Measurements from ENCODE around the gene INHBB.
"Not testable (repeated sequence)": the region's sequence is repeated elsewhere in the genome, so short reads cannot be mapped to it uniquely, and the experiment has no call there.

INHBB gene

DNA sequence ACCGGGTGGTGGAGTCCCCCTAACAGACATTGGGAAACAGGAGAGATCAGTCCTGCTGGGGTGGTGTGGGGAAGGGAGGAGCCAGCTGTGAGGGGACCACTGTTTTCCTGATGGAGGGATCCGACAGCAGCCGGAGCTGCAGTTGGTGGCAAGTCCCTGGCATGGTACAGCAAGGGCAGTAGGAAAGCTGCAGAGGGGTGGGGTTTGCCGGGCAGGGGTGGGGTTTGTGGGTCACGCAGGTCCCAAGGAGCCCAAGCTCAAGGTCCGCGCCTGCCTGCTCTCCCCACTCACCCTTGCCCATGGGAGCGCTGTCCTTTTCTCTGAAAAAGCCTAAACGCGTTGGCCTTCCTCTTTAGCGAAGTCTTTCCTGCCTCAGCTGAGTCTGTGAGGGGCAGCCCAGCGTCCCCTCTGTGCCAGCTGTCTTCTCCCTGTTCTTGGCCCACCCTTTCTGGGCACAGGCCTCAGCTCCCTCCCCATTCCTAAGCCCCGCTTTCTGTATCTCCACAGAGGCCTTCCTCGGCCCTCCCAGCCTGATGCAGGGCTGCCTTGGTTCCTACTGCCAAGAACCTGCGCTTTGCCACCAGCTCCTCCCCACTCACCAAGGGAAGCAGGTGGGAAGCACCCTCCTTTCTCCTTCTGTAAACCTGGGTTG lies 29.3 kb upstream of the INHBB start:
- DNase-seq (ENCODE audit: low read depth), result no peak

DNA sequence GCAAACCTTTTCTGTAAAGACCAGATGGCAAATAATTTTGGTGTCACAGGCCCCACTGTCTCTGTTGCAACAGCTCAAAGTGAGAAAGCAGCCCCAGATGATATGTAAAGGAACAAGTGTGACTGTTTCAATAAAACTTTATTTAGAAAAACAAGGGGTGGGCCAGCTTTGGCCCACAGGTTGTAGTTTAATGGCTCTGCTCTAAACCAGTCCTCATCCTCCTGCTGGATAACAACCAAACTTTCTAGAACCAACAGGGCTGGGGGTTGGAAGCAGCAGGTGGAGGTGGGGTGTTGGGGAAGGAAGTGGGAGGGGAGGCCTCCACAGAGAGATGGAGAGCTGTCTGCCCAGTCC lies 28.8 kb upstream of the INHBB start:
- DNase-seq (ENCODE audit: low read depth), result no peak

DNA sequence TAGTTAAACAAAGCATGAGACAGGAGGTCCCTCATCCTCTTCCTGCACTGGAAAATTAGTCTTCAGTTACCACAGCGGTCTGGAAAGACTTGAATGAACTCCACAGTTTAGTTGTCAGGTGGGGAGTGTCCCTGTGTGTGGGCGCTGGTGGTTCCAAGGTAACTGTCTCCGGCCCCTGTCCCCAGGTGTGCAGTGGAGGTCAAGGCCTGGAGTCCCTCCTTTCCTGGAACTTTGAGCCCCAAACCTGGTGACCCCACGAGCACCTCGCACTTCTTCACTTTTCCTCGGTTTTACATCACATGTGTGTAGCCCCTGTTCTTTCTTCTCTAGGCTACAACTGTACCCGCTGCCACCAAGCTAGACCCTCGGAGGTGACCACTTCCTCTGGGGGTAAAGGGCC lies 28.0 kb upstream of the INHBB start:
- no peak for DNase-seq (ENCODE audit: low read depth)

DNA sequence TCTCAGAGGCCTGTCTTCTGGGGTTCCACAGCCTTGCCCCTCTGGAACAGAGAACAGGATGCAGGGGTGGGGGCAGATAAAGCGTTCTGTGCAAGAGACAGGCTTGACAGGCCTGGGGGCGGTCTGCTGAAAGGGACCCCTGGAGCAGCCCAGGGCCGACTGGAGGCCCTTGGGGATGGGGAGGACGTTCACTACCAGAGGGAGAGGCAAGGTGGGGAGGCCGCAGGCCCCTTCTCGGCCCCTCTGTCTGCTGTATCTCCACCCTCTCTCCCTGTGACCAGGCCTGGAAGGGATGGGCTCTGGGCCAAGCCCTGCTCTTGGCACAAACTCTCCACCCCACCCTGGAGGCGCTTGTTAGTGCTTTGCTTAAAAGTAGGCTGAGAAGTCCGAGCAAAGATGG lies 27.3 kb upstream of the INHBB start:
- no peak for DNase-seq (ENCODE audit: low read depth)

DNA sequence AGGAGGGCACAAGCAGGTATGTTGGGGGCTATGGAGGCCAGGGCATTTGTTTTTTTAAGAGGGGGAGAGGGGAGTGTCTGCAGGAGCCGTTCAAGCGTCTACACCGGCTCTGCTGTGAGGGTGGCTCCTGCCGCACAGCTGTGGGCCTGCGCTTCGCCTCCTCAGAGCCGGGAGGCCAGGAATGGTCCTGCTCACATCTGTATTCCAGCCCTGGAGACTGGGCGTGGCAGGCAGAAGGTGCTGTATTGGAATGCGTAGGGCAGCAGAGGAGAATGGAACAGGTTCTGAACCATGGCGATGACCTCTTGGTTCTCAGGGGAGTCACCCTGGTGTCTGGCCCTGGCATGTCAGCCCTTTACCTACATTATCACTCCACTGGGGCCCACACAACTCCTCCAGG lies 26.8 kb upstream of the INHBB start:
- DNase-seq (ENCODE audit: low read depth), result no peak

DNA sequence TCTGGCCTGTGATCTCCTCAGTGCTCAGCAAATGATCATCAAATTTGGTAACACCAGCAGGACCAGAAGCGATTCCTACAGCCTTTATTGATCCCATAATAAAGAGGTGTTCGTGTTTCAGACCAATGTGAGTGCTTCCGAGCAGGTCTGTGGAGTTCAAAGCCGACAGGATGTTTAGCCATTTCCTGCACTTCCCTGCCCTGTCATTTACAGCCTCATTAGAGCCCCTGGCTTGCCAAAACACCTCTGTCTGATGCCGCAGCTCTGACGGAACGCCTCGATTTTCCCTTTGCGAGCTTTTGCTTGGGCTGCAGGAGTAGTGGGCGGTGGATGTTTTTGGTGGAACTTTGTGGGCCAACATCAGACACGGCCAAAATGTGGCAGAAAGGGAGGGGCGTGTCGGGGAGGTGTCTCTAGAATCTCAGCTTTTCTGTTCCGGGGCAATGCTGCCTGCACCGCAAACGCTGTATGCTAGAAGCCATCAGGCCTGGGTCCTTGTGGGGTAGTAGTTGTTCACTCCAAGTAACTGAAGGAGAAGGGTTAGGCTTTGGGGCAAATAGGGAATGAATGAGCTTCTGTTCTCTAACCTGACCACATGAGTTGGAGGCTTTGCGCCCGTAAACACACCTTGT lies 26.1 kb upstream of the INHBB start:
- no peak for DNase-seq (ENCODE audit: low read depth)

DNA sequence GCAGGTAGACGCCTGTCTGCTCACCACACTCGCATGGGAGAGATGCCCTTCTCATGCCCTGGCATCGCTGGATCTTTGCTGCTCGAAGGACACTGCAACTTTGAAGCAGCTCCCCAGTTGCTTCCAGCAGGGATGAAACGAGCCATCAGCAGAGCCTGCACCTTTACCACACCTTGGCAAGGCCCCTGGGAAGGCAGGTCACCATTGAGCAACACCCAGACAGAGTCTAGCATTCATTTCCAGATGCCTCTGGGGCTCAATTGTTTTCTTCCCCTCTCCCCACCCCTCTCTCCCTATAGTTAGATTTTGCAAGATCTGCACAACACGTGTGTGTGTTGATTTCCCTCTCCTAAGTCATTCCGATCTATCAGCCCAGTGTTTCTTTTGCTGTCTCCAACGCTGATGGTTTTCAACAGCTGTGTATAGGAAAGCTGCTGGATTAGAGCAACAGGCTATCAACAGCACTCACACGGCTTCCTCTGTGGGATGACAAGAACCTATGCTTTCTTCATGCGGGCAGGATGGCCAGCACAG lies 25.6 kb upstream of the INHBB start:
- no peak for DNase-seq (ENCODE audit: low read depth)

DNA sequence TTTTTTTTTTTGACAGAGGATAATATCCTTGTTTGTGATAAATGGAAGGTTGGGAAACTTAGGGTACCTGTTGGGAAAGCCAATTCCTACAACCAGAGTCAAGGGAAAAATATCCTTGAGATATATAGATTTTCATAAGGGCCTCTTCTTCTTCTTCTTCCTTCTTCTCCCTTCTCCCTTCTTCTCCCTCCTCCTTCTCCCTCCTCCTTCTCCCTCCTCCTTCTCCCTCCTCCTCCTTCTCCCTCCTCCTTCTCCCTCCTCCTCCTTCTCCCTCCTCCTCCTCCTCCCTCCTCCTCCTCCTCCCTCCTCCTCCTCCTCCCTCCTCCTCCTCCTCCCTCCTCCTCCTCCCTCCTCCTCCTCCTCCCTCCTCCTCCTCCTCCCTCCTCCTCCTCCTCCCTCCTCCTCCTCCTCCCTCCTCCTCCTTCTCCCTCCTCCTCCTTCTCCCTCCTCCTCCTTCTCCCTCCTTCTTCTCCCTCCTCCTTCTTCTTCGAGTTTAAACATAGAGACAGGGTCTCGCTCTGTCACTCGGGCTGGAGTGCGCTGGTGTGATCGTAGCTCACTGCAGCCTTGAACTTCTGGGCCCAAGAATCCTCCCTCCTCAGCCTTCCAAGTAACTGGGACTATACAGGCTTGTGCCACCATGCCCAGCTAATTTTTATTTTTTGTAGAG lies 24.9 kb upstream of the INHBB start:
- not testable (repeated sequence) for DNase-seq (ENCODE audit: low read depth)

DNA sequence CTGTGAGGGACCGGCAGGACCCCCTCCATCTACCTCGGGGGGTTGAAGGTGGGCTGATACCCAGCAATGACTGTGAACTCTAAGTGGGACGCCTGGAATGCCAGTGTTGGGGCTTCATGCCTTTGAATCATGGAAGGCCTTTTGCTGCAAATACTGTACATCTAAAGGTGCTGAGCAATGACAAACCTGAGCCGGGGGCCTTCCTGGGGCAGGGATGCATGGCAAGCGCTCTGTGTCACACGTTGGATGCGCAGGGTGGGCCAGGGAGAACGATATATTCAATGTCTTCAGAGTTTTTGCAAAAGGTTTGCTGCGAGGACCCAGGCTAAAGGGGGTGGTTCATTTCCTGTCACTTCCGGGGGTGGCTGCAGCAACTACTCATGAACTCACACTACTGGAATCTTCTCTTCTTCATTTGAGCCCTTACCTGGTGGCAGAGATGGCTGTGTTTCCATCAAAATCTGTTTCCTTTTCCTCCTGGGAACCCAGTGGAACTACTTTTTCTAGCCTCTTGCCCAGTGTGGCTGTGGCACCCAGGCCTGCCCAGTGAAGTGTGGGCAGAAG lies 24.1 kb upstream of the INHBB start:
- DNase-seq (ENCODE audit: low read depth), result no peak

DNA sequence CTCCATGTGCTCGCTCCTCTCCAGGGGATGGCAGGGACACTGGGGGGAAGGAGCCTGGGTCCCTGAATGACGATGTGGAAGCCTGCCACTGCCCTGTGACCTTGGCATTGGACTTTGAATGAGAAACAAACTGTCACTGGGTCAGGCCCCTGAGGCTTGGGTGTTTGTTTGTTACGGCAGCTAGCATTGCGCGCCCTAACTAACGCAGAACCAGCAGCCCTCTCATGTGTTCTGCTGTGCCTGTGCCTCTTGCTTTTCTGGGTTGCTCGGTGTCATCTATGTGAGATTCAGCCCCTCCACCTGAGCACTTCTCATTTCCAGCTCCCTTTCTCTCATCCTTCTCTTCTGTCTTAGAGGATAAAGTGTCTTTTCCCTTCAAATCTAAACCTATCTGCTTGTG lies 23.6 kb upstream of the INHBB start:
- no peak for DNase-seq (ENCODE audit: low read depth)

DNA sequence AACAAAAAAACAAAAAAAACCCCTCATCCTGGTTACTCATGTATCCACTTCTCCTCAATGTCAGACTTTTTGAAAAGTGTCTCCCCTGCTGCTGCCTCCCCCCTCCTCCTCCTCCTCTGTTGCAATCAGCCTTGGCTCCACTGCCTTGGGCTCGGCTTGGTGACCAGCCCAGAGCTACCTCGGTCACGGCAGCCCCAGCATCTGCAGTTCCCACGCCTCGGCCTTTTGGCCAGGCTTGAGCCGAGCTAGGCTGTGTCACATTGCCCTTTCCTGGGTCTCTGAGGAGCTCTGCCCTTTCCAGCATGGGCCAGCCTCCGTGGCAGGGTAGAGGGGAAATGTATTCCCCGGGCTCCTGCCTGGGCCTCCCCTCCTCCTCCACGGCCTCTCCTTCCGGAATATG lies 22.7 kb upstream of the INHBB start:
- no peak for DNase-seq (ENCODE audit: low read depth)

DNA sequence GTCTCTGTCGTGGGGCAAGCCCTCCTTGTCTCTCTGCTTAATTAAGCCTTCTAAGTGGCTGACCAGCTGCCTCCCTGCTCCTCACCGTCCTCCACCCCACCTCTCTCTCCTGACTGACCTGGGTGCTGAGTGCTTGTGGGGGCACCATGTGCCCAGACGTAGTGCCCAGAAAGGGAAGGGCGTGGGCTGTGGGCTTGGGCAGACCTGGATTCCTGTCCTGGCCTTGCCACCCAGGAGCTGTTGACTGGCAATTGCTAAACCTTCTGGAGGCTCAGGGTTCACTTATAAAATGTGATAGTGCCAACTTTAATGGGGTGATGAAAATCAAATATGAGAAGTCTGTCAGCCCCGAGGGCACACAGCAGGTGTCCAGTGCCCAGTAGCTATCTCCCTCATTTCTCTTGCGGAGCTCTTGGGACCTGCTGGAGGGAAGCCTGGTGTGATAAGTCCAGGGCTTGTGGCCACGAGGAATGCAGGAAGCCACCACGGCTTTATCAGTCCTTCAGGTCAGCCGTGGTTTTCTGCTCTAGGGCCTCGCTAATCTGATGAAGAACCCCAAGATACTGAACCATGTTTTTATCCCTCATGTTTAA lies 22.0 kb upstream of the INHBB start:
- no peak for DNase-seq (ENCODE audit: low read depth)

DNA sequence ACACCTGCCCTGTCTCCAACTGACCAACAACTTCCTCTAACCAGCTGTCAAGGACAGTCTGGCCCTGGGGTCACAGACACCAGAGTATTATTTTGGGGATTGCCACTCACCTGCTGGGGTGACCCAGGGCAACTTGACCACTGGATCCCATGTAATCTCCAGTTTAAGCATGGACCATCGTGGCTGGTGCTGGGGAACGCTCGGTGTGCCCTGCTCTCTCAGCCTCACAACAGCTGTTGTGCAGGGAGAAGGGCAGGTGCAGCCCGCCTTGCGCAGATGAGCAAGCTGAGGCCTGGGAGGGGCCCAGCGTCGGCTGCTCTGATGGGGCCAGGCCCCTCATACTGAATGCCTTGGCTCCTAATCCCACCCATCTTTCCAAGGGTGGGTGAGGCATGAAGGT lies 21.0 kb upstream of the INHBB start:
- DNase-seq (ENCODE audit: low read depth), result no peak

DNA sequence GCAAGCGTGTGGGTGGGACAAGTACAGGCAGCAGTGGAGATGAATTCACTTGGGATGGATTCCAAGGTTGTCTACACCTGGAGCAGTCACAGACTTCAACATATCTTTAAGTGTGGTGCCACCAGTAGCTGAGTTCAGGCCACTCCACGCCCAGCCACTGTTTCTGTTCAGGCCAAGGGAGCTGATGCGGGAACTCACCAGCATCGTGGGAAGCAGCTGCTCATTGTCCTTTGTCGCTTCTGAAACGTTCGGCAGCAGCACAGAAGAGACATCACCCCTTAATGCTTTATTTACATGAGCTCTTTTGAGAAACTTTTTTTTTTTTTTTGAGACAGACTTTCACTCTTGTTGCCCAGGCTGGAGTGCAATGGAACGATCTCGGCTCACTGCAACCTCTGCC lies 19.9 kb upstream of the INHBB start:
- no peak for DNase-seq (ENCODE audit: low read depth)

DNA sequence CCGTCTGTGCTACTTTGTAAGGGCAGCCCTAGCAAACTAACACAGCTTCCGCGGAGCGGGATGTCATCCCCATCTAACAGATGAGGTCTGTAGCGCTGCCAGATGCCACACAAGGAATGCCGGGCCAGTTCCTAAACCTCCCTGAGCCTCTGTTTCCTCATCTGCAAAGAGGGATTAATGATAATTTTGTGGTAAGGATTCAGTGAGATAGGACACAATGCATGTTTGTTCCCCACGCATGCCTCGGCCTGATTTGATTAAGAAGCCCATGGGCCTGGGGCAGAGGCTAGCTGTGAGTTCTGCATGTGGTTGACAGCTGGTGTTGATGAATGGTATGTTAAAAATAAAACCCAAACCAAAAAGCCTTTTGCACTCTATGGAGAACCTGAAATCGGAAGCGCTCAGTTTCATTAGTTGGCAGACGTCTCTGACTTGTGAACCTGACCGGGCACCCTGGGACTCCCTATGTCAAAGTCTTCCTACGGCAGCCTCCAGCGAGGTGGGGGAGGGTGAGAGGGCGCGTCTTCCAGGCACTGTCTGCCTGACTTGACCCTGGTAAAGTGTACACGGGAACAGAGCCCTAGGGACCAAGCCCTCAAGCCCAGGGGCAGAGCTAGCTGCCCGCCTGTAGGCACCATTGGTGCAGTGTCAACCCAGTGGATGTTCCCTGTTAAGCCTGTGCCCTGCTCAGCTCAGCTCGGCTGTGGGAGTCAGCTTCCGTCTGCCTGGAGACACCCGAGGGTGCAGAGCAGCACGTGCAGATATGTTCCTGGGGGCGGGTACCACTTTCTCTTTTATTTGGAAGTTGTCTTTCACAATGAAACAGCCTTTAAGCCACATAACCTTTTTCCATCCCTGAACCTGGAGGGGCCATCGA lies 14.8 kb upstream of the INHBB start:
- DNase-seq (ENCODE audit: low read depth), result no peak

DNA sequence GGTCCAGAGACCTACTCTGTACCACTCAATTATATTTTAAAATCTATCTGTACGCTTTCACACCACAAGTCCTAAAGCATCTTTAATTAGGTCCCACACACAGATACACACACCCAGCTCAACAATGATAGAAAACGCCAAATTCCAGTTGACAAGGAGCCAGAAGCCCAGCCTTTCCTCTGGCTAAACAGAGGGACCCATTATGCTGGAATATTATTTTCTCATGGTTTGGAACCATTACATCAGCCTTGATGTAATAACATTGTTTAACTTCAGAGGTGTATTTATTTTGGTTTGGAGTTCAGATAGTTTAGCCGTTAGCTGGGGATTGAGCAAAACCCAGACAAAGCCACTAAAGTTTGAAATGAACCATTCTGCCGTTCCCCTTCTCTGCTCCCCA lies 14.0 kb upstream of the INHBB start:
- DNase-seq (ENCODE audit: low read depth), result no peak

DNA sequence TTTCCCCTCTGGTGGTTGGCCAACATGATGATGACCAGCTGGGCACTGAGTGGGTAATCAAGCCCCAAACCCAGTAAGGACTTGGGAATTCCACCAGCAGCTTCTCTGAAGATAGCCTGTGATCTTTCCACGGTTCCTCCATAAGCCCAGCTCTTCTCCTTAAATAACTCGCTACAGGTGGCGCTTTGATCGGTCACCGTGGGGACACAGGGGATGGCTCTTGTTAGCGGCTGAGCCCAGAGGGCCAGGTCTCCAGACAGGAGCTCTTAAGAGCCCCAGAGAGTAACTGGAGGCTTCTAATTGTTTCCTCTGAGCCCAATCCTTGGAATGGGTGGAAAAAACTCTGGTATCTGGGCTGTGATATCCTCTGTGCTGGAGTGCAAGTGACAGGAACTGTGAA lies 13.6 kb upstream of the INHBB start:
- no peak for DNase-seq (ENCODE audit: low read depth)

DNA sequence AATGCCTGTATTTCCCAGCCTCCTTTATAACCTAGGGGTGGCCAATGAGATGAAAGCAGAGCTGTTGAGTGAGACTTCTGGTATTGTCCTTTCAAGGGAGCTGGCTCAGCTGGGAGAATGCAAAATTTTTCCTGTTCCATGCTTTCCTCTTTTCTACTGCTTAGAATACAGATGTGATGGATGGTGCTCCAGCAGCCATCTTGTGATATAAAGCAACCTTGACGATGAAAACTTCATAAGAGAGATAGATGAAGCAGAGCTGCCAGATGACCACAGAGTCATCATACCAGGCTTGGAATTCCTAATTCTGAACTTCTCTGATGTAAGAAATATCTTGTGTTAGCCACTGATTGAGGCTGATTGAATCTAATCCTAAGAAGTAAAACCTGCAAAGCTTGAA lies 11.9 kb upstream of the INHBB start:
- no peak for DNase-seq (ENCODE audit: low read depth)

DNA sequence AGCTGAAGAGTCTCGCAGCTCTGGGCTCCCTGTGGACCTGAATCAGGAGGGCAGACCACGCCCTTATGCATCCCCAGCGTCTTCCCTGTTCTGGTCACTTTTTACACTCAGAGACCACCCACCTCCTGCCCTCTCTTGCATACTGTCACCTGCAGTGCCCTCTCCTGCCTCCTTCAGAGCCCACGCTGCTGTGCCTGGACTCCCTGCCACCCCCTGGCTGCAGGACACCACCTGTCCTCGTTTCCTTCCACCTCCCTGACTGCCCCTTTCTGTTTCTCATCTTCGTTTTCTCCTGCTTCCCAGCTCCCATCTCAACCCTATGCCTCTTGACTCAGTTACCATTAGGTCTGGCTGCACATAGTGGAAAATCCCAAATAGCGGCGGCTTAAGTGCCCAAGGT lies 9.2 kb upstream of the INHBB start:
- no peak for DNase-seq (ENCODE audit: low read depth)

DNA sequence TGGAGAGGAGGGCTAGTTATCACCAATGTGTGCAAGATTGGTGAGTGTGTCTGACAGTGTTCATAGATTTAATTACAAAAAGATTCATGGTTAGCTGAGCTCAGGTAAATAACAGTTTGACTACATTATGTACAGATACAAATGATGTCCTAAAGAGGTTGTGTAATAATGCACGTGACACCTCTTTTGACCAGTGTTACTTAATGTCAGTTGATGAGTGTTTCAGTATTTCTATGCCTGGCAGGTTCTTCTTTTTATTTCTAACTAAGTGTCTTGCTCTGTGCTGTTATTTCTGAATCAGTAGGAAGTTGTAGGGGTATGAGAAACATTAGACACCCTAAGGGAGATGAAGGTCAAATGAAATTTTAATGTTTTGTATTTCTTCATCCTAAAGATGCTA lies 7.9 kb upstream of the INHBB start:
- DNase-seq (ENCODE audit: low read depth), result no peak

DNA sequence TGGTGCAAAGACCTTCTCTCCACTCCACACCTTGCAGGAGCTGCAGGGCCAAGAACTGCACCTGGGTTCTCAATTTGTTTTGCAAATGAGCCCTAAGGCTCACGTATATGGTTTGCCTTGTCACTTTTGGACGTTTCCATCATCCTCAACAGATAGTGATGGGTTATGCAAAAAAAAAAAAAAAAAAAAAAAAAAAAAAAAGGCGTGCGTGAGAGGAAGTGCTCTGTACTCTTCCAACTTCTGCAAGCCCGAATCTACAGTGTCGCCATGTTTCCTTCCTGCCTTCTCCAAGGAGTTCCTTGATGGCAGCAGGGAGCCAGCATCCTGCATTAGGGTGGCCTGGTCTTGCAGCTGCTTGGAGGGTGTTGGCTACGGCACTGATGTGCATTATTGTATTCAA lies 4.0 kb upstream of the INHBB start:
- no peak for DNase-seq (ENCODE audit: low read depth)

DNA sequence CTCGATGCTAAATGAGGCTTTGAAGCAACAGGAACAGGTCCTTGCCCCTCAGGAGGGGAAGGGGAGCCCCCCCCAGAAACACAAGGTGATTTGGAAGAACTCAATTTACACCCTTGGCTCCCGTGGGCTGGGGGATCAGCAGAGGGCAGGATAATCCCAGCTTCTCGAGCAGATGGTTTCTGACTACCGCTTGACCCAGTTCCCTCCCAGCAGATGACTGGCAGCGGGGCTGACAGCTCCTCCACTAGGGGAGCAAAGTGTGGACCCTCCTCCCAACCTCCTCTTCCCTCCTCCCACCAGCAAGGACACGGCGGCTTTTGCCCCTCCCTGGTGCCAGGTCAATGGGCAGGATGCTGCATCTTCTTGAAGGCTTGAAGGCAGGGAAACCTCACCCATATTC lies 3.5 kb upstream of the INHBB start:
- DNase-seq (ENCODE audit: low read depth), result no peak

Data from HS-5 (cell line).